Progenitor cell of endocrine pancreas (in vitro differentiated cells): ENCODE data around the gene RASIP1. TPM values are rescaled to one million over a fixed set of nuclear protein-coding genes. Genes with fewer than 3 reads are reported as not detected.
"Not testable (repeated sequence)": the region's sequence is repeated elsewhere in the genome, so short reads cannot be mapped to it uniquely, and the experiment has no call there.

Experiments
- DNase-seq: peaks from one replicate; pipeline ENCODE4 v3.0.0; 2021; ENCODE audit warnings: low spot score; ENCODE audit not compliant: unreplicated experiment
- H3K27ac Mint-ChIP-seq: 2 replicates; pipeline ENCODE4 v1.8.0; 2021; ENCODE audit warnings: mild to moderate bottlenecking, moderate library complexity, mixed read lengths
- H3K27me3 Mint-ChIP-seq: 2 replicates; pipeline ENCODE4 v1.8.0; 2021; ENCODE audit warnings: mixed read lengths
- H3K36me3 Mint-ChIP-seq: 2 replicates; pipeline ENCODE4 v1.8.0; 2022; ENCODE audit warnings: mixed read lengths; ENCODE audit not compliant: insufficient read depth
- H3K4me1 Mint-ChIP-seq: 2 replicates; pipeline ENCODE4 v1.8.0; 2021; ENCODE audit warnings: low read depth, mixed read lengths
- H3K4me3 Mint-ChIP-seq: 2 replicates; pipeline ENCODE4 v1.8.0; 2021; ENCODE audit warnings: low read depth, mild to moderate bottlenecking, moderate library complexity, mixed read lengths
- H3K9me3 Mint-ChIP-seq: 2 replicates; pipeline ENCODE4 v1.8.0; 2021; ENCODE audit warnings: low read depth, mixed read lengths
- CTCF ChIP-seq: fragments of 200-600 bp; sonication (generic); IDR thresholded peaks from one replicate; pipeline ENCODE4 v1.5.0; 2021; ENCODE audit warnings: antibody characterized with exemption, mild to moderate bottlenecking; ENCODE audit not compliant: unreplicated experiment
- total RNA-seq: library from RNA; stranded (reverse); gene quantifications from 2 replicates; pipeline ENCODE4 v1.2.1, GENCODE V29; 2021

Gene RASIP1
- total RNA-seq, 1 donor from 2014 or later = 2.4 TPM

DNA sequence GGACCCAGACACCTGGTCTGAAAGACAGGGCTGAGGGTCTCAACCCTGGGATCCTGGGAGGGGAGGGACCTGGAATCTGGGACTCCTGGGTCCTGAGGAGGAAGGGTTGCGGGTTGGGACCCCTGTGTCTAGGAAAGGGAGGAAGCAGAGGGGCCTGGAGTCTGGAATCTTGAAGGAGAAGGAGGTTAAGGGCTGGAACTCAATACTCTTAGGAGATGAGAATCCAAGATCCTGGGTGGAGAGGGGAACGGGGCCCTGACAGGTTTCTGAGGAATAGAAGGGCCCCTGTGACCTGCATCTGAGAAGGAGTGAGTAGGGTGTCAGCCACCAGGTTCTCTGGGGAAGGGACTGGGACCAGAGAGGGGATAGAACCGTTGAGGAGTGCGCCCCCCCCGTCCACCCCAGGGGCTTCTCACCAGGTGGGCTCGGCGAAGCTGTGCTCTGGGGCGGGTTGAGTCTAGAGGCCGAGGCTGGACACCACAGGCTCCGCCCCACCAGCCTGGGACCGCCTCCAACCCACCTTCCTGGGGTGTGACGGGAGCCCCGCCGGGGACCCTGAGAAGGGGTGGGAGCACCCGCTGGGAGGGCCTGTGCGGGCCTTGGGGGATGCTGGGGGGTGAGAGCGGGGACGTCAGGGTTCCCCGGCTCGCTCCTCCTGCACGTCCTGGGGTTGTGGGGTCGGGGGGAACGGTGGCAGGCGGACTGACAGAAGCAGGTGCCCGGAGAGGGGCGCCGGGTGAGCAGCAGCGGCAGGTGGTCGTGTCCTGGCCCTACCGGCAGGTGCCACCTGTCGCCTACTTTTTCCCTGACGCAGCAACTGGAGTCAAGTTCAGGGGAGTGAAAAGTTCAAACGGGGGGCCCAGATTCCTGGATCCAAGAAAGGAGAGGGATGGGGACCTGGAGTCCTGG is 20.9 kb downstream of the RASIP1 start, which contains the start of gene MAMSTR:
Gene MAMSTR, minus strand, starts transcription at position 463 of the 909 bp plus-strand sequence. CDS start 694 bp downstream, outside the sequence.
- no peak for TF ChIP-seq CTCF
- no peak for DNase-seq
- peaks cover 16% of the 10 kb centered on the region for H3K4me1 Mint-ChIP-seq
- no peaks in the 10 kb centered on the region for H3K9me3 Mint-ChIP-seq
- peak within 1 kb of the TSS; percentile 95 for H3K4me3 Mint-ChIP-seq
- H3K36me3 Mint-ChIP-seq = no peaks in the 10 kb centered on the region
- H3K27ac Mint-ChIP-seq = peak within 1 kb of the TSS; percentile 65
- no peaks in the 10 kb centered on the region for H3K27me3 Mint-ChIP-seq

GRCh38 chr19:48718711-48719231 is 21.6 kb downstream of the RASIP1 start:
- H3K4me3 Mint-ChIP-seq = no peak overlapping the region
- H3K4me1 Mint-ChIP-seq = peaks cover 18% of the 10 kb centered on the region
- H3K27ac Mint-ChIP-seq = peak overlapping the region; percentile 65
- H3K9me3 Mint-ChIP-seq = no peaks in the 10 kb centered on the region
- no peaks in the 10 kb centered on the region for H3K27me3 Mint-ChIP-seq
- TF ChIP-seq CTCF = no peak
- H3K36me3 Mint-ChIP-seq = no peaks in the 10 kb centered on the region
- no peak for DNase-seq

DNA sequence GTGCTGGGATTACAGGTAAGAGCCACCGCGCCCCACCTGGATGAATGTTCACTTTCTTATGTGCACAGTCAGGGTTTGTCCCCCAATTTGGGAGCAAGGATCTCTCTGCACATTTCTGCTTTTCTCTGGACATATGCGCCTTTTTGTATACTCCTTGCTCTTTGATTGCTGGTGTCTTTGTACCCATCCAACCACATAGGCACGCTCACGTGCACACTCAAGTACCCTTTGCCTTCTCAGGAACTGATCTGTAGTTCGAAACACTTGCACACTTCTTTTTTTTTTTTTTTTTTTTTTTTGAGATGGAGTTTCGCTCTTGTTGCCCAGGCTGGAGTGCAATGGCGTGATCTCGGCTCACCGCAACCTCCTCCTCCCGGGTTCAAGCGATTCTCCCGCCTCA is 22.3 kb downstream of the RASIP1 start:
- H3K27me3 Mint-ChIP-seq, DNase-seq, H3K36me3 Mint-ChIP-seq, H3K27ac Mint-ChIP-seq, H3K4me3 Mint-ChIP-seq, H3K9me3 Mint-ChIP-seq: not testable (repeated sequence)
- peaks cover 18% of the 10 kb centered on the region for H3K4me1 Mint-ChIP-seq

DNA sequence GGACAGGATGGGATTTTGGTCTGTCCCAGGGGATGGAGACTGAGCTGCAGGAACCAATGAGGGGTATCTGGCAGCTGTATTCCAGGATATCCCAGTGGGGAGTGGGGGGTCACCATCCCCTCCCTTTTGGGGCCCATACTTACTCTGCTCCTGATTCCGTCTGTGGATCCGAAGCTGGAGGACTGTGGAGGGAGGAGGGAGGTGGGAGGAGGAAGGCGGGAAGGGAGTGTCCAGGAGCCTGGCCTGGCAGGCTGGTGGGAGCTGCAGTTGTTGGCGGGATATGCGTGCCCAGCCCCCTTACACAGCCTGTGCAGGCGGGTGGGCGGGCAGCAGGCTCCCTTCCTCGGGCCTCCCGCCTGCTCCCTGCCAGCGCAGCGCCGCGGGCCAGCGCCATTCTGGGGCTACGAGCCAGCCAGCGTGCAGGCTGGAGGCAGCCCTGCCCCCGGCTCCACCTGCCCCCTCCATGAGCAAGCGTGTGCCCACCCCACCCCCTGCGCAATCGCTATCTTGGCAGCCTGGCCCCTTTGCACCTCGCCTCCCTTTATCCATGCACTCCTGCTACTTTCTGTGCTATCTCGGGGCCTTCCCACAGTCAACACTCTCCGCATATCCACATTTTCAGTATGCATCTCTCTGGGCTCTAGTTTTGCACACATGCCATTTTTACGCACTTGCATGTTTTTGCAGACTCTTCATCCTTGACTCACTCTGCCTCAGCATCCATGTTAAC is 23.7 kb downstream of the RASIP1 start:
- Mint-ChIP-seq H3K36me3 (no peaks in the 10 kb centered on the region), H3K9me3 (no peaks in the 10 kb centered on the region), H3K27ac (no peak overlapping the region), H3K27me3 (no peaks in the 10 kb centered on the region), H3K4me3 (peak overlapping the region; percentile 11), H3K4me1 (peaks cover 18% of the 10 kb centered on the region)
- TF ChIP-seq CTCF = no peak
- no peak for DNase-seq

- Mint-ChIP-seq H3K27me3 (no peaks in the 10 kb centered on the region), H3K27ac (no peak overlapping the region), H3K9me3 (no peaks in the 10 kb centered on the region), H3K36me3 (peaks cover 2% of the 10 kb centered on the region), H3K4me1 (peaks cover 18% of the 10 kb centered on the region), H3K4me3 (no peak overlapping the region)
- no peak for TF ChIP-seq CTCF
- DNase-seq = no peak
Observed at GRCh38 chr19:48715681-48716171, 24.7 kb downstream of the RASIP1 start.
